ENCODE measurements around the gene RDM1. TPM values are rescaled to one million over a fixed set of nuclear protein-coding genes. Genes with fewer than 3 reads are reported as not detected.

Gene RDM1
- total RNA-seq, 4 donors from 2014 or later = not detected

DNA sequence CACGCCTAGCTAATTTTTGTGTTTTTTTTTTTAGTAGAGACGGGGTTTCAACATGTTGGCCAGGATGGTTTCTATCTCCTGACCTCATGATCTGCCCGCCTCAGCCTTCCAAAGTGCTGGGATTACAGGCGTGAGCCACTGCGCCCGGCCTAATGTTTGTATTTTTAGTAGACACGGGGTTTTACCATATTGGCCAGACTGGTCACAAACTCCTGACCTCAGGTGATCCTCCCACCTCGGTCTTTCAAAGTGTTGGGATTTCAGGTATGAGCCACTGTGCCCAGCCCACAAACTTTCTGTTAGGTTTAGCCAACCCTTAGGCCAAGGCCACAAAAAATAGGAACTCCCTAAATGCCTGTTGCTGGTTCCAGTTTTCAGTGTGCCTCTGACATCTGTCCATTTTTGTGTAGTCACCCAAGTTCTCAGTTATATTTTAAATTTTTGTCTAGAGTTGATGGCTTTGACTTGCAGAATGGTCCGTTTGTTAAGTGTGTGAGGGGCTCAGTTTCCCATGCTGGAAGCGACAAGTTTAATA lies 38.0 kb upstream of the RDM1 start:
- no peak overlapping the region for H3K27ac ChIP-seq
- peaks cover 0 to 13% of the 10 kb centered on the region in 2 donors for H3K4me1 ChIP-seq
- DNase-seq = no peak
- TF ChIP-seq CTCF (IDR thresholded peaks at IDR 0.05 in 4 of 5, conservative IDR thresholded peaks at IDR 0.05 in 1 of 5) = no peak
- no peak for TF ChIP-seq POLR2A (IDR thresholded peaks at IDR 0.05)
- H3K4me3 ChIP-seq = no peak overlapping the region
- no peak for ATAC-seq
- no peaks in the 10 kb centered on the region for H3K9me3 ChIP-seq
- intact Hi-C loops (cut with DNase I; ENCODE audit: low total_unique reads) = loop anchor here (1.0 kb wide), 1 partner anchor 515 kb away; no protein-coding TSS in a partner anchor
- H3K36me3 ChIP-seq = no peaks in the 10 kb centered on the region
- H3K27me3 ChIP-seq = no peaks in the 10 kb centered on the region
- in situ Hi-C loops (cut with MboI; ENCODE audit: low sequenced_read_pairs in 4 of 4) = loop anchor here in 2 of 4 donors (10.0 to 25.0 kb wide), 3 partner anchors 106 to 519 kb away; partner anchors contain the start of genes ZNHIT3 (in 2 of the 2) and HEATR9 (in 1 of the 2)

DNA sequence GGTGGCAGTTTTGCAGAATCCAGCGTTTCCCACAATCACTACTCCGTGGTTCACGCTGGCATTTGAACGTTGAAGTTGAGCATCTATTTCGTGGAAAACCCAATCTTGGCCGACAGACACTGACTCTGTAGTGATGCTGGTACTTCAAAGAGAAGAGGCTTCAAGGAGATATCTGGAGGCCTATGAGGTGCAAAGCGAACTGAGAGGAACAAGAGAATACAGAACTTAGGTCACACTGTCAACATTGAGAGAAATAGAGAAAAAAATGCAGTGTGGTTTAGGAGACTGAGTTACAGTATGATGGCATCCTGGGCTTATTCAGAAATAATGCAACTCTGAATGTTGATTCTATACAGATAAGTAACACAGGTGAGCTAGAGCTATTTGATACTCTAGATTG lies 34.7 kb upstream of the RDM1 start:
- no peak for DNase-seq
- Histone ChIP-seq H3K36me3 (no peaks in the 10 kb centered on the region), H3K4me3 (no peak overlapping the region), H3K27me3 (peaks cover 0 to 4% (median 0%) of the 10 kb centered on the region in 3 donors), H3K27ac (no peak overlapping the region), H3K9me3 (no peaks in the 10 kb centered on the region), H3K4me1 (no peaks in the 10 kb centered on the region)
- ATAC-seq = no peak
- intact Hi-C loops (cut with DNase I; ENCODE audit: low total_unique reads) = no loop called here
- in situ Hi-C loops (cut with MboI; ENCODE audit: low sequenced_read_pairs in 4 of 4) = loop anchor here in 2 of 4 donors (10.0 to 25.0 kb wide), 3 partner anchors 103 to 522 kb away; partner anchors contain the start of genes ZNHIT3 (in 2 of the 2) and HEATR9 (in 1 of the 2)
- TF ChIP-seq CTCF (IDR thresholded peaks at IDR 0.05 in 4 of 5, conservative IDR thresholded peaks at IDR 0.05 in 1 of 5) (no peak), POLR2A (IDR thresholded peaks at IDR 0.05) (no peak)

DNA sequence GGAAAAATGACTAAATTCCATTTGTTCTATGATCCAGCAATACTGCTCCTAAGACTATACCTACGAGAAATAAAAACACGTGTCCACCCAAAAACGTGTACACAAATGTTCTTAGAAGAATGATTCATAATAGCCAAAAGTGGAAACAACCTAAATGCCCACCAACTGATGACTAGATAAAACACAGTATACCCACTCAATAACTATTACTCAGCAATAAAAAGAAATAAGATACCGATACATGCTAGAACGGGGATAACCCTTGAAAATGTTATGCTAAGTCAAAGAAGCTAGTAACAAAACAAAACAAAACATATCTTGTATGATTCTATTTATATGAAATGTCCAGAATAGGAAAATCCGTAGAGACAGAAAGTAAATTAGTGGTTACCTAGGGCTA lies 33.1 kb upstream of the RDM1 start:
- H3K4me1 ChIP-seq = no peaks in the 10 kb centered on the region
- in situ Hi-C loops (cut with MboI; ENCODE audit: low sequenced_read_pairs in 4 of 4) = loop anchor here in 2 of 4 donors (10.0 to 25.0 kb wide), 3 partner anchors 101 to 524 kb away; partner anchors contain the start of genes ZNHIT3 (in 2 of the 2) and HEATR9 (in 1 of the 2)
- DNase-seq = no peak
- no peak overlapping the region for H3K27ac ChIP-seq
- intact Hi-C loops (cut with DNase I; ENCODE audit: low total_unique reads) = no loop called here
- no peaks in the 10 kb centered on the region for H3K36me3 ChIP-seq
- TF ChIP-seq POLR2A (IDR thresholded peaks at IDR 0.05) = no peak
- TF ChIP-seq CTCF (IDR thresholded peaks at IDR 0.05 in 4 of 5, conservative IDR thresholded peaks at IDR 0.05 in 1 of 5) = no peak
- no peak overlapping the region for H3K4me3 ChIP-seq
- H3K27me3 ChIP-seq = peaks cover 0 to 8% (median 0%) of the 10 kb centered on the region in 3 donors
- ATAC-seq = no peak
- no peaks in the 10 kb centered on the region for H3K9me3 ChIP-seq

GRCh38 chr17:35953720-35954119 lies 23.1 kb upstream of the RDM1 start:
- Histone ChIP-seq H3K4me3 (no peak overlapping the region), H3K27ac (no peak overlapping the region), H3K36me3 (no peaks in the 10 kb centered on the region), H3K4me1 (no peaks in the 10 kb centered on the region), H3K9me3 (no peaks in the 10 kb centered on the region), H3K27me3 (peaks cover 0 to 4% (median 3%) of the 10 kb centered on the region in 3 donors)
- in situ Hi-C loops (cut with MboI; ENCODE audit: low sequenced_read_pairs in 4 of 4) = loop anchor here in 2 of 4 donors (25.0 kb wide), 2 partner anchors 91 to 534 kb away; partner anchors contain the start of genes ZNHIT3 (in 2 of the 2) and HEATR9 (in 1 of the 2)
- ATAC-seq (no peak), DNase-seq (no peak)
- intact Hi-C loops (cut with DNase I; ENCODE audit: low total_unique reads) = no loop called here
- TF ChIP-seq CTCF (IDR thresholded peaks at IDR 0.05 in 4 of 5, conservative IDR thresholded peaks at IDR 0.05 in 1 of 5) = no peak
- TF ChIP-seq POLR2A (IDR thresholded peaks at IDR 0.05) = no peak

All from gastrocnemius medialis (tissue), 4 donors.